GM12874 (cell line): Measurements from ENCODE around the gene HVCN1.

ENCODE experiments used
- CTCF ChIP-seq: IDR thresholded peaks from 2 replicates; pipeline ENCODE4 v1.5.1; 2011; ENCODE audit warnings: low read depth, mild to moderate bottlenecking, control low read depth, low read length, moderate library complexity; ENCODE audit not compliant: insufficient read depth

The HVCN1 gene

GRCh38 chr12:110640275-110641025 lies 48.5 kb downstream of the HVCN1 start:
- no peak for TF ChIP-seq CTCF

- no peak for TF ChIP-seq CTCF
These were observed 49.4 kb downstream of the HVCN1 start for GRCh38 chr12:110639336-110640141.

- no peak for TF ChIP-seq CTCF
These were observed 50.1 kb downstream of the HVCN1 start for GRCh38 chr12:110638796-110639195.

GRCh38 chr12:110637869-110638441 lies 51.0 kb downstream of the HVCN1 start:
- no peak for TF ChIP-seq CTCF

GRCh38 chr12:110636516-110636915 lies 52.4 kb downstream of the HVCN1 start:
- no peak for TF ChIP-seq CTCF

GRCh38 chr12:110635055-110635454 lies 53.9 kb downstream of the HVCN1 start:
- no peak for TF ChIP-seq CTCF

GRCh38 chr12:110627500-110628195 lies 61.3 kb downstream of the HVCN1 start:
- no peak for TF ChIP-seq CTCF
